ENCODE results near the gene PHLPP1.

- TF ChIP-seq ATF3 (IDR thresholded peaks at IDR 0.05) = no peak
- TF ChIP-seq POLR2A (IDR thresholded peaks at IDR 0.05; ENCODE audit: borderline replicate concordance, extremely low read depth, insufficient read depth, insufficient read length) = no peak
- TF ChIP-seq CTCF (IDR thresholded peaks at IDR 0.05 in 2 of 3, conservative IDR thresholded peaks at IDR 0.05 in 1 of 3; ENCODE audit: borderline replicate concordance in 1 of 3, insufficient read depth in 1 of 3, low read depth in 2 of 3, low read length in 2 of 3) = no peak
- no peak for TF ChIP-seq EZH2phosphoT487 (IDR thresholded peaks at IDR 0.05; ENCODE audit: borderline replicate concordance)
- TF ChIP-seq ZFX (IDR thresholded peaks at IDR 0.05) = no peak
- no peak for TF ChIP-seq CEBPB (IDR thresholded peaks at IDR 0.05; ENCODE audit: low read depth)
- no peak for TF ChIP-seq YY1 (IDR thresholded peaks at IDR 0.05; ENCODE audit: extremely low read depth, insufficient replicate concordance, low read depth, low read length)
- TF ChIP-seq SP1 (IDR thresholded peaks at IDR 0.05; ENCODE audit: low read depth) = no peak
- TF ChIP-seq REST (IDR thresholded peaks at IDR 0.05; ENCODE audit: low read depth) = no peak
- no peak for TF ChIP-seq RAD21 (IDR thresholded peaks at IDR 0.05; ENCODE audit: low read depth)
- TF ChIP-seq MAX (IDR thresholded peaks at IDR 0.05) = no peak
- TF ChIP-seq EGR1 (IDR thresholded peaks at IDR 0.05; ENCODE audit: low read depth) = no peak
- TF ChIP-seq ZBTB33 (IDR thresholded peaks at IDR 0.05; ENCODE audit: extremely low read depth, insufficient replicate concordance, low read length) = no peak
These were observed 29.9 kb downstream of the PHLPP1 start for GRCh38 chr18:62745089-62745751.

Measured in HCT116 (cell line).